GM21515 (cell line): ENCODE data around the gene NUB1.

Source experiments
- ATAC-seq: cut with Tn5 transposase; IDR thresholded peaks from one replicate; pipeline ENCODE4 v1.9.1; 2021; ENCODE audit not compliant: unreplicated experiment

Gene NUB1

GRCh38 chr7:151374726-151375125 is 33.1 kb downstream of the NUB1 start:
- no peak for ATAC-seq

DNA sequence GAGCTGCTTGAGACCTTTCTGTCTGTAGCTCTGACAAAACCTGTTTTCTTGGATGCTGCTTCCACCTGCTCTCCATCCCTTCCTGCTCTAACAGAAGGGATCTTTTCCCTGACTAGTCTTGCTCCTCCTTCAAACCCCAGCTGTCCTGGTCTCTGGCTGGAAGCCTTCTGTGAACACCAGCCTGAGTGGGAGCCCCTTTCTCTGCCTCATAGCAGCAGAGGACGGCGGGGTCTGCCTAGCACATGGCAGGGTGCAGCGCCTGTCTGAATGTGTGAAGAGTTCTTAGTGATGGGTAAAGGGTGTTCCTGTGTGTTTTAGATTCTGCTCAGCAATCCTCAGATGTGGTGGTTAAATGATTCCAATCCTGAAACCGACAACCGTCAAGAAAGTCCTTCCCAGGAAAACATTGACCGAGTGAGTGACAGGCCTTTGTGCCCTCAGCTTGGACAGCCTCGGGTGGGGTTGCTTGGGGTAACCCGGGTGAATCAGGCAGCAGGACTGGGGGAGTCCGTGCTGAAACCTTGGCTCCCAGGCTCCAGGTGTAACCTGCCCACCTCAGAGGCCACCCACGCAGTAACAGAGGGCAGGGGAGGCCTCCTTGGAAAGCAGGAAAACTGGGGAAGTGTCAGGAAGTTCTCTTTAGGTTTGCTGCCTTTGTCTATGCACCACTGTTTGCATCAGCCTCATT is 34.1 kb downstream of the NUB1 start:
- ATAC-seq, result no peak

GRCh38 chr7:151376218-151376902 is 34.7 kb downstream of the NUB1 start:
- ATAC-seq, result no peak

- ATAC-seq, result no peak
These were observed 35.8 kb downstream of the NUB1 start for GRCh38 chr7:151377406-151377805.

- ATAC-seq, result no peak
These were observed 36.4 kb downstream of the NUB1 start for GRCh38 chr7:151378011-151378410.

DNA sequence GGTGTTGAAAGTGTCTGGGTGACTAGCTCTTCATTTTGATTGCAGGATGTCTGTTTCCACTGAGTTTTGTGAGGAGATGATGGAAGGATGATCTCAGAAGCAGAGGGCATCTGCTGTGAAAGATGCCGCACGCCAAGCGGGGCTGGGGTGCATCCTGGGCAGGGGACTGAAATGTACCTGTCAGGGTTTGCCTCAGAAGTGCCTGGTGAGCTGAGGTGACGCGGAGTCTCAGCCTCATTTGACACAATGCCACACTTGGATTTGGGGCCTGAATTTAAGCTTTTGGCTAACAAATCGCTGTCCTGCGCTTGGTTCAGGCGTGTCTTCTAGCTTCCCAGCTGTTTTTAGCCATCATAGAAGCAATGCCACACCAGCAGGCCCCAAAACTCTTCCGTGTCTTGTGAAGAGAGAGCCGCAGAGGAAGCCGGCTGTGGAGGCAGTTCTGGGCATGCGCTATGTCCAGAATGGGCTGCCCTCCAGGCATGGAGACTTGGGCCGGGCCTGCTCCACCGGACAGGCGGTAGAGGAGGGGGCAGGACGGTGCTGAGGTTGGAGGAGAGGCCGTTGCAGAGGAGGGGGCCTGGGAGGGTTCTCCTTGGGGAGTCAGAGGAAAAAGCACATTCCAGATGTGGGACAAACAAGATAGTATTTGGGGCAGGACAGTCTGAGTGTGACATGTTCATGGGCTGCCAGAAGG is 37.0 kb downstream of the NUB1 start:
- ATAC-seq, result no peak

DNA sequence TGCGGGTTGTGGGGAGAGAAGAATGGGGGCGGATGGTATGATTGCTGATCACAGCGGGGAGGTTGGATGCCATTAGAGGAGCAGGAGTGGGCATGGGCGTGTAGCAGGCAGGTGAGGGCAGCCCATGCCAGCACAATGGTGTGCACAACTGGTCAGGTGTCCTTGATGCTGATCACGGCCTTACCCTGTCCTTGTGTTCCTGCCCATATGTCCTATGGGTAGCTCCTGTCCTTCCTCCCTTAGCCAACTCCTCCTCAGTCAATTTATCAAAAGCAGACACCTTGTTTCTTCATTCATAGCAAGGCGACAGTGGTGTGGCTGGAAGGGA is 37.5 kb downstream of the NUB1 start:
- ATAC-seq, result no peak

DNA sequence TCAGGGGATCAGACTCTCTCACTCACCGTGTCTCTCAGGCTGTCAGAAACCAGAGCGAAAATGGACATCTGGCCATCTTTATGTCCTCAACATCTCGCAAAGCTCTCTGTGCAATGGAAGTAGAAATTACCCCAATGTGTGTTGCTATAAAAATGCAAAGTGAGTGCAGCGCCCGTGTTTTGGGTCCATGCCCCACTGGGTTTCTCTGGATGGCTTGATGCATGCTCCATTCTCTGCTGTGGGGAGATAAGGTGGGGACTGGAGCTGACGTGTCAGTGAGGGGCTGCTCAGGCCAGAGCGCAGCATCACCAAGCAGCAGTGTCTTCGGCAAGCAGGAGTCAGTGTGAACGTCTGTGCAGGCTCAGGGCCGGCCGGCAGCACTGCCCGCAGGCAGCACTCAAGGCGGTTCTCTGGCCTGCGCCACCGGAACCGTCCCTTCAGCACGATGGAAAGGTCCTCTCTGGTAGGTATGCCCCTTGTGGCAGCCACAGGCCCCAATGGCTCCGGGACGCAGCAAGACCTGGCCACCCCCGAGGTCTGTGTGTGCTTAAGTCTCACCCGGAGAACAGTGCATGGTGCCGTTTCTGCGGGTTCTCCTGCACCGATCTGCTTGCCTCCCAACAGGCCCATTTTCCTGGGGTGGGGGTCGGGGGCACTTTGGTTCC is 38.1 kb downstream of the NUB1 start:
- ATAC-seq, result no peak

DNA sequence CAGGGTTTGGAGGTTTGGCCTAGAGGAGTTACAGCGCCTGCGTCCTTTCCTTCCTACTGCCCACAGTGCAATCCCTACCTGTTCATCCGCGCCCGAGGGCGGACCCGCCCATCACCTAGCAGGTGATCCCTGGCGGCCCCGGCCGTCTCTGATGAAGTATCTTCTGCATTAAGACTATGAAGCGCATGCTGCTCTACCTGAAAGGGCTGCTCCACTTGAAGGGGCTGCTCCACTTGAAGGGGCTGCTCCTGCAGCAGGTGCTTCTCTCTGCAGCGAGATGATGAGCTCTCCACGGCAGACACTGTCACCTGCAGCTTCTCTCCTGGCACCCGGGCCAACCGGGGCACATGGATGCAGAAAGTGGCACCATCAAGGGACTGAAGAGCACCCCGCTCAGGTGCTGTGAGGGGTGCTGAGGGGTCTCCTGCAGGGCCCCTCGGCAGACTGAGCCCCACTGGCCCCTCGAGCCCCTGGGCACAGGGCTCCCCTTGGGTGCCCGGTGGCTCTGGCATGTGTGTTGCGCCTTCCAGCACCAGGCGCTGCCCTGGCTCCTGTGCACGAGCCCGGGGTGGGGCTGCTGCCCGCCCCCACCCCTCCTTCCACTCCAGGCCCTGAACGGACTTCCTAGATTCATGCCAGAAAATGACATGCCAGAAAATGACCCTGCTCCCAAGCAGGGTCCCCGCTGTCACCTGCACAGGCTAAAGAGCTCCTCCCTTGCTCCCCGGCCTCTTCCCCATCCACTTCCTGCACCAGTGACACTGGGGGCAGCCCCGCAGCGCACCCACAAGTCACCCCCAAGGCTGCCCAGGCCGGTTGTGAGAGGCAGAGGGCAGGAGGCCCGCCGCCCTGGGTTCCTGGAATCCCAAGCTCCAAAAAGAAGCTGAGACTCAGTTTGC is 38.8 kb downstream of the NUB1 start:
- no peak for ATAC-seq

GRCh38 chr7:151381098-151381347 is 39.4 kb downstream of the NUB1 start:
- ATAC-seq, result no peak

GRCh38 chr7:151381348-151382078 is 39.9 kb downstream of the NUB1 start:
- ATAC-seq, result no peak

- no peak for ATAC-seq
These were observed 40.7 kb downstream of the NUB1 start for GRCh38 chr7:151382079-151382885.

GRCh38 chr7:151383638-151384351 is 42.2 kb downstream of the NUB1 start:
- ATAC-seq, result no peak

GRCh38 chr7:151384352-151384697 is 42.7 kb downstream of the NUB1 start:
- ATAC-seq, result no peak

- ATAC-seq, result no peak
These were observed 43.4 kb downstream of the NUB1 start for GRCh38 chr7:151384776-151385625.

DNA sequence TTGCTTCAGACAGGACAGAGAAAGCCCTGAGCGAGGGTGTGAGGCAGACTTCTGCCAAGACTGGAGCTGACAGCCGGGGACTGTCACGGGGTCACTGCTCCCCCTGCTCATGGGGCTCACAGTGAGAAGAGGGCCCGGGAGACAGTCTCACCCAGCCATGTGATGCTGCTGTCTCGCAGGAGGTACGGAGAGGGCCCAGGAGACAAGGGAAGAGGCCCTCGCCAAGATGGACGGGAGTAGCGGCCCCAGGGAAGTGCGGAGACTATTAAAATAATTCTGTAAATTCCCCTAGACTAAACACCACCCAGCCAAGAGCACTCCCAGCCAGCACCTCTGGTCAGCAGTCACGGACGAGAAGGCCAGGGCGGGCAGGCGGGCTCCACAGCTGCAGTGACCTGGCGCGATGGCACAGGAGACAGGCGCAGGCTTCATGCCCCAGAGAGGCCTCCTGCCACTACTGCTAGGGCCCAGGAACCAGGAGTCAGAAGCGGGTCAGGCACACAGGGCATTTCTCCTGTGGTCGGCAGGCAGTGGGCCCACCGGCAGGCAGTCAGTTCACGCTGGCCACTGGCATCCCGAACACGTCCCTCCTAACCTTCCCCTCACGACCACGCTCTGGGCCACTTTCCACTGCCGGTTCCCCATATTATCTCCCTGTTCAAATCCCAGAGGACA is 44.2 kb downstream of the NUB1 start:
- ATAC-seq, result no peak

DNA sequence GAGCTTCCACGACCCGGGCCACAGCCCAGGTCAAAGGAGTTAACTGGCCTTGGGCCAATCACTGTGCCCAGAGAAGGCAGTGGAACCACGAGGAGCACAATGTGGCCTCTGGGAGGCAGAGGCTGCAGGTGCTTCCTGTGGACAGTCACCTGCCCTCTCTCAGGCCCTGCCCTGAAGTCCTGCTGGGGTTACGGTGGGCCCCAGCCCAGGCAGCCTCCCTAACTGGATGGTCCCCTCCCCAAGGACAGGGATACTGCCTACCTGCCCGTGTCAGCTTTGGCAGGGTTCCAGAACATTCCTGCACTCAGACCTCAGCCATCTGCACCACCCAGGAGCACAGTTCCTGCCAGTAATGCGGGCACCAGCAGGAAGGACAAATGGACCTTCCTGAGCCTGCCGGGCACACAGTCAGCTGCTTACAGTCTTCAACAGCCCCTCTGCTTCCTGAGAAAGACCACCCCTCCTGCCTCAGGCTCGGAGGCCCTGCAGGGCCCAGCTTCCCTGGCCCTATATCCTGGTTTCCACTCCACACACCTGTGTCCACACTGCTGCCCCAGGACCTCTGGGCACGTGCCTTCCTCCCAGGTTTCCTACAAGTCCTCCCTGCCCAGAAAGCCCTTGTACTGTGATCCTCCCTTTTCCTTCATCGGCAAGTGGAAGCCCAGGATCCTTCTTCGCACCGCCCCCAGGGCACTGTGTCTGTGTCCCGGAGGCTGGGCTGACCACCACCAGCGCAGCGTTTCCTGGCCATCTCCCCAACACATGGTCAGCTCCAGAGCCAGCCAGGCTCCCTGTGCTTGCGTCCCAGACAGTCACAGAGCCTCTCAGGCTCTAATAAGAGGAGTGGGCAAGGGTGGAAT is 44.9 kb downstream of the NUB1 start:
- no peak for ATAC-seq
